HG03097 (cell line): Measurements from ENCODE around the gene SPTA1.

Source experiments
- ATAC-seq: cut with Tn5 transposase; IDR thresholded peaks from one replicate; pipeline ENCODE4 v1.9.1; 2021; ENCODE audit not compliant: unreplicated experiment, low FRiP score

The SPTA1 gene

DNA sequence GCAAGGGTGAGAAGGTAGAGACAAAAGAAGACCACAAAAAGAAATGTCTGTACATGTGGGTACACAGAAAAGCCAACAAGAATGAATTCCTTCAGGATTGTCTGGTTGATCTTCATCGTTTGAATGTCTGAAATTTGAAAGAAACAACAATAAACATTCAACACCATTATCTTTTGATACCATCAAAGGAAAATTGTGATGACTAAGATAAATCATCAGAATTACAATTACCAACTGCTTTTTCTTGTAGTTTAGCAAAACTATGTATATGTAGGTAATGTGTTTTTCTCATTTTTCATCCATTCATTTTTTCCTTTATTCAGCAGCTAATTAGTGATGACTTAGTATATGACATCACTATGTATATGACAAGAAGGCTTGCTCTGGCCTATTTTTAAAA, 106.8 kb downstream of the SPTA1 start, which contains the start of gene OR10X1:
TSS of gene OR10X1 (minus strand) at position 167 of the 400 bp plus-strand sequence. CDS start at position 167, 0 bp downstream.
- ATAC-seq, result no peak

DNA sequence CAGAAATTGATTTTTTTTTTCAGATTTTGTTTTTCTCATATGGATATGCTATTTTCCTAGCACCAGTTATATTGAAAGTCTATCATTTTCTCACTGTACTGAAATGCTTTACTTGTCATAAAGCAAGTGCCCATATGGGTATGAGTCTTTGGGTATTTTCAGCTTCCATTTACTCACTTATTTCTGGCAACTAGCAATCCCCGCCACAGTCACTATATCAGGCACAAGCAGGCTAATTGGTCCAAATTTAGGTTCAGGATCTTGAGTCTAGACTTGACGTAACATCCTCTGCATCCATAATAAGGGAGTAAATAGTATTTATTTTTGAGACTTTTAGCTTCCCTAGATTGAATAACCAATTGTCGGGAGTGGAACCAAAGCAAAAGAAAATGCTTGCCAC, 109.0 kb downstream of the SPTA1 start:
- ATAC-seq, result no peak

DNA sequence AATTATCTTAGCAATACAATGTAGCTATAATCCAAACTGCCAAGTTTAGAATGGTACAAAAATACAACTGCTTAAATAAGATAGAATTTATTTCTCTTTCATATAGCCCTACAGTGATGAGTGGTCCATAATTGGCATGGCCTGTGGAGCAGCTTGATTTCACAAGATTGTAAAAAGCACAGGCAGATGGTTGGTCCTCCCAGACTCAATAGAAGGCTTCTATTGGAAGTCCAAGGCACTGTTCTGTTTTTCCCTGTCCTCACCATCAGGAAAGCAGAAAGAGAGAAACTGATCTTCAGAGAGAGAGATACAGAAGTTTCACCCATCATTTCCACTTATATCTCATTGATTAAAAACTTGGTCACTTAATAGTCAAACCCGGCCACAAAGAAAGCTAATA, 114.3 kb downstream of the SPTA1 start:
- no peak for ATAC-seq

DNA sequence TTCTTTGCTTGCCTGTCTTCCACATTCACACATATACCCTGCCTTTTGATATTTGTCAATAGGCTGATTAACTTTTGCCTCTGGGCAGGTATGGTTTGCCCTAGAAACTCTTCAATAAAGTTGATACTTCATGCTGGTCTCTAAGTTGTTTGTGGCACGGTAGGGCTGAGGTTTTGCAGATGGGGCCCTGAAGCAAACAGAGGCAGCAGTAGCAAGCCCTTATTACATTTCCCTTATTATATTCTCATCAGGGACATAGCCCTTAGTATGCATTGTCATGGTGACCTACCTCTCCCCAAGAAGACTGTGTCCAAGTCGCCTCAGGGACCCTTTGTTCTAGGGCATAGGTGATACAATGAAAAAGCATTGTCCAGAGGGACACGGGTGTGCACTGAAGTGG, 116.0 kb downstream of the SPTA1 start, which contains the start of gene OR6P1:
TSS of gene OR6P1 (minus strand) at position 101 of the 400 bp plus-strand sequence. CDS start 6,976 bp downstream, outside the sequence.
- no peak for ATAC-seq

DNA sequence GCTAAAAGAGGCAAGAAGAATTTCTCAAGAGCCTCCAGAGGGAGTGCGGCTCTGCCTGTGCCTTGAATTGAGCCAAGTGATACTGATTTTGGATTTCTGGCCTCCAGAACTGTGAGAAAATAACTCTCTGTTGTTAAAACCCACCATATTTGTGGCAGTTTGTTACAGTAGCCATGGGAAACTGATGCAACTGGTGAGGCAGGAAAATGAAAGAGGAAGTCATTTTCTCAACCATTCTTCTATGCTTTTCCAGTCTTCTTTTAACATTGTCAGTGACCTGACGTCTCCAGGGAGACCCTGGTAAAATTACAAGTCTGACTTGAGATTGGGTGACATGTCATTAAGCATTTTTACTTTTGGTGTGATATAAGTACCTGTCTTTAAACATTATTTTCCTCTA, 121.9 kb downstream of the SPTA1 start:
- ATAC-seq, result no peak

DNA sequence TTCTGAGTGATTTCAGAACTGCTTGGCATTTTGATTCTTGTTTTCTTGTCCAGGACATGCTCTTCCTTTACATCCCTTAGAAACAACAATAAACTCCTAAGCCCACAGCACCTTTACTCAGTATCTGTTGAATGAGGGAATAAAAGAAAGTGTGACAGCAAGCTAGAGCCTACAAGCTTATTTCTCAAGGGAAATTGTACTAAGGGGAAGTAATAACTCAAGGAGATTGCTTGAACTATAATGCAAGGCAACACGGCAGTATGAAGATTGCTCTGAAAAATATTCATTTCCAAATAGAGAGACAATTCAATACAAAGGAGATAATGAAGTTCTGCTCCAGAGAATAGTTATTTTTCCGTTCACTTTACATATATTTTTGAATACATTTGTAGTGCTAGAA, 122.7 kb downstream of the SPTA1 start:
- ATAC-seq, result no peak
